NCI-H2196 treated with DMSO at 0.1 percent for 48 hours (cell line): ENCODE data around the gene MALRD1.

Experiments
- DNase-seq: peaks from one replicate; lab custom pipeline; 2025; ENCODE audit not compliant: unreplicated experiment; lab: John Stamatoyannopoulos, UW

The MALRD1 gene

DNA sequence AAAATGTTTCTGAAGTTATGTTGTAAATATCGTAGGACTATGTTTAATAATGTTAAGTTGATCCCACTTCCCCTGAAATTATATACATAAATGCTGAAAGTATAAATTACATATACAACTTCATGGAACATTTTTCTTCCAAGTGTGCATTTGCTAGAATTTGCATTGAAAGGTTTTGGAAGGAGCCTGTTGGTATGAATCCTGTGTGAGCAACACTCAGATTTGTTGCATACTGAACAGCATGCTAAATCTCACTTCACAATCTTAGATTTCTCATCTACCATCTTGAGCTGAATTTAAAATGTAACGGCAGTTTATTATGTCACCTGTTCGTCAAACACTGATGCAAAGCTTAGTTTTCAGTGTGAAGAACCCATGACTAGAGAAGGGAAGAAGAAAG, 172.6 kb downstream of the MALRD1 start:
- no peak for DNase-seq

- DNase-seq, result no peak
Measured at GRCh38 chr10:19226025-19226424, 177.4 kb downstream of the MALRD1 start.

- no peak for DNase-seq
Measured at GRCh38 chr10:19231034-19231433, 182.4 kb downstream of the MALRD1 start.

DNA sequence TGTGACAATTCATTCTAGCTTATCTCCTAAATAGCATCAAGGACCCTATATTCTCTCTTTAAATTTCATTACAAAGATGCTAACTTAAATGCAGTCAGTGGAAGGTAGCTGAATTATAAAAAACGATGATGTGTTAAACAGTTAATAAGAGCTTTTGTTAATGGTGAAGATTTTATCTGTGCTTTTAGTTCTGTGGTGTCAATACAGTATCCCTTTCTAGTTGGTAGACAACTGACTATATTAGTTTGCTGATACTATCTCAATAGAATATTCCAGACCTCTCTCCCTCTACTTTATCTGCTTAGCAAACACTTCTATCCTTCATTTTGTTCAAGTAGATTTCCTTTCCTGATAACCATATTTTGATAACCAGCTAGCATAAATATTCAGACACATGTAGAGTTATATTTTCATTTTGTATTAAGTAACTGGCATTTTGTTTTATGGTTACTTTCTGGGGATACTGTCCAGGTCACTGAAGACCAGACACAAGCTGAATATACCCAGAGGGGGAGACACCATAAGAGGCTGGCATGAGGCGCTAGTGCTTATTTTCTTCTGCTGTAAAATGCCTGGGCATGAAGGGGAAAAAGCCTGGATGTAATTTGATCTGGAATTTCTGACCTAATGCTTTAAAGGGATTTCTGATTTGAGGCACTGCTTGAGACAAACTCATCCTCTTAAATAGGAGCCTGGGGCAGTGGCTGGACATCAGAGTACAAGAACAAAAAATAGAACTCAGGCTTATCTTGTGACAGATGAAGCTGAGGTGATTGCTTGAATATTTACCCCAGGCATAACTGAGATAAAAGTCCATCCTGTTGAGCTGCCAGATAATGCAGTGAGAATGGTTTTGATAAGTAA, 197.5 kb downstream of the MALRD1 start:
- DNase-seq, result no peak

- no peak for DNase-seq
Measured at GRCh38 chr10:19247843-19248242, 199.2 kb downstream of the MALRD1 start.

DNA sequence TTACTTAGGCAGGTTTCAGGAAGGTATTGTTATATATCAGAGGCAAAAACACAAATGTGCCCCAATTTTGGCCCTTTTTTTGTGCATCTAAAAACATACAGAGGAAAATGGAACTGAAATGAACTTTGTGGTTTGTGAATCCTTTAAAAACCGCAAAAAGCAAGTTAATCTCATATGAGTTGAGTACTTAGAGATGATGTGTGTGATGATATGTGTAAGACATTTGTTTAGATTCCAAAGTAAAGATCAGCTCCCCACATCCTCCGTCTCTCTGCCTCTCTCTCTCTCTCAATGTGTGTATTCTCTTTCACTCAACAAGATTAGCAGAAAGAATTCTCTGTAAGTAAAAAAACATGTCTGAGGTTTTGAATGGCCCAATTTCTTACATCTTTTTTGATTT, 201.9 kb downstream of the MALRD1 start:
- DNase-seq, result no peak

DNA sequence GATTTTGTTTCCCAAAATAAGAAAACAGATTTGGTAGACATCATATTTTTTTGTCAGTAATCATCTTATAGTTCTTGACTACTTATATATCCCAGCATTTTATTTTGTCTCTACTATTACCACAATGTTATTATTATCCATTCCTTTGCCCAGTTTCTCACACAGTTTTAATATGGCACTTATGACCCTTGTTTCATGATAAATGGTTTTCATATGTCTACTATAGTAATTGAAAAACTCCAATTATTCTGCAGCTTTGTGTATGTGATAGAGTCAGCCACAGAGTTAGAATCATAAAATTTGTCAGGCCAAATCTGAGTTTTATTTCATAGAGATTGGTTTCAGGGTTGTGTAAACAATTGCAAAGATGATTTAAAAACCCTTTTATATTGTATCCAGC, 203.9 kb downstream of the MALRD1 start:
- DNase-seq, result no peak

DNA sequence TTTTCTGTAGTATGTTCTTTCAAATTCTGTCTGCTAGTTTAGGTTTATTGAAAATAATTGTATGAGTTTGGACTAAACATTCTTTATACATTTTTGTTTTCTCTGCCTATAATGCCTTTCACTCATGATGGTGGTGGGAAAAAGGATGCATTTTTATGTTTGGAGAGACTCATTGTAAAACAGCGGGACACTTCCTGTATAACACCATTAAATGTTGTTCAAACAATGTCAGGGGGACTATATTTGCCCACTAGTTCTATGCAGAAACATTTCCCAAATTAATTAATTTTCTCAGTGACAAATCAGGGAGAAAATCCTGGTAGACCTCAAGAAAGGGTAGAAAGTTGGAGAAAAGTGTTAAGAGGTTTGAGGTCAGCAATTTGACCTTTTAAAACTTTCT, 207.7 kb downstream of the MALRD1 start:
- no peak for DNase-seq

DNA sequence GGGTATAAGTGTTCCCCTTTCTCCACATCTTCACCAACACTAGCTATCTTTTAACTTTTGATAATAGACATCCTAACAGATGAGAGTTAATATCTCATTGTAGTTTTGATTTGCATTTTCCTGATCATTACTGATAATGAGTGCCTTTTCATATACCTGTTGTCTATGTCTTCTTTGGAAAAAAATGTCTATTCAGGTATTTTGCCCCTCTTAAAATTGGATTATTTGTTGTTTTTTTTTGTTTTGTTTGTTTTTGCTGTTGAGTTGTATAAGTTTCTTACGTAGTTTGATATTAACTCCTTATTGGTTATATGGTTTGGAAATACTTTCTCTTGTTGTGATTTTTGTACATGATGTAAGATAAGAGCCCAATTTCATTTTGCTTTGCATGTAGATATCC, 214.7 kb downstream of the MALRD1 start:
- DNase-seq, result no peak

DNA sequence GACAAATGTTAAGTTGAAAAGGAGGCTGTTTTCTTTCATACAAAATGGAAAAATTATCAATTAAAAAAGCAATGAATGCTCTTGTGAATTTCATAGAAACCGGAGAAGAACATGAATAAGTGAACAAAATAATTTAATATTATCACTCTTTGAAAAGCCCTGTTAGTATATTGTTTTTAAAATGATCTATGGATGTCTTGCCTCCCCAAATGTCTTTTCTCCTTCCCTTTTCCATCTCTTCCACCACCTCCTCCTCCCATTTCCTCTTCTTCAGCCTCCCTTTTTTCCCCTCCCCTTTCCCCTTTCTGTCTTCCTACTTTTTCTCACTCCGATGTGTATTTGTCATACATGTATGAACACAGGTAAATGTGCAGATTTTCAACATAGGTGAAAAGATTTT, 234.7 kb downstream of the MALRD1 start:
- DNase-seq, result no peak

GRCh38 chr10:19283786-19284185, 235.2 kb downstream of the MALRD1 start:
- DNase-seq, result no peak

- no peak for DNase-seq
Measured at GRCh38 chr10:19290770-19291169, 242.2 kb downstream of the MALRD1 start.

GRCh38 chr10:19294233-19294632, 245.6 kb downstream of the MALRD1 start:
- no peak for DNase-seq

GRCh38 chr10:19299645-19300044, 251.0 kb downstream of the MALRD1 start:
- DNase-seq, result no peak

DNA sequence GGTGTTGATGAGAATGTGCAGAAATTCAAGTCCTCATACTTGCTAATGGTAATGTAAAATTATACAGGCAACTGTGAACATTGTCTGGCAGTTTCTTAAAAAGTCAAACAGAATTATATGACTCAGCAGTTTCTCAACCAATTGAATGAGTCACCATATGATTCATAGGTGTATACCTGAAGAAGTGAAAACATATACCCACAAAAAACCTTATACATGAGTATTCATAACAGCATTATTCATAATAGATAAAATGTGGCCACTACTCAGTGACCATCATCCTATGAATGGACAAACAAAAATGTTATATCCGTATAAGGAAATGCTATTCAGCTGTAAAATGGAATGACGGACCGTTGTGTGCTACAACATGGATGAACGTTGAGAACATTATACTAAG, 253.5 kb downstream of the MALRD1 start:
- DNase-seq, result no peak

DNA sequence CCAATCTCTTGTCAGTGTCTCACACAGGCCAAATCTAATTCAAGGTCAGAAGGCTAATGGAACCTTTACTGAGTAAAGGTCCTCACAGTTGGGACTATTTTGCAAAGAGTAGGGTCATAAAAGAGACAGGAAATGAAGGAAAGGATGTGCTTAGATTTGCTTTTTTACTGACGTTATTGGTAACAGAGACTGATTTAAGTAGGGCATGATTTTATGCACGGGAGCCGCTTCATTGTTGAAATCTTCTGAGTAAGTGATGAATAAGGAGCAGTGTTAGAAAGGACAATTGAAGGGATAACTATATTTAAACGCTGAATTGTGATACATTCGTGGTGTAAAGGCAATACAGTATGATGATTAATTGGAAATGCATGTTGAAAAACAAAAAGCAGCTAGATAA, 261.5 kb downstream of the MALRD1 start:
- no peak for DNase-seq

DNA sequence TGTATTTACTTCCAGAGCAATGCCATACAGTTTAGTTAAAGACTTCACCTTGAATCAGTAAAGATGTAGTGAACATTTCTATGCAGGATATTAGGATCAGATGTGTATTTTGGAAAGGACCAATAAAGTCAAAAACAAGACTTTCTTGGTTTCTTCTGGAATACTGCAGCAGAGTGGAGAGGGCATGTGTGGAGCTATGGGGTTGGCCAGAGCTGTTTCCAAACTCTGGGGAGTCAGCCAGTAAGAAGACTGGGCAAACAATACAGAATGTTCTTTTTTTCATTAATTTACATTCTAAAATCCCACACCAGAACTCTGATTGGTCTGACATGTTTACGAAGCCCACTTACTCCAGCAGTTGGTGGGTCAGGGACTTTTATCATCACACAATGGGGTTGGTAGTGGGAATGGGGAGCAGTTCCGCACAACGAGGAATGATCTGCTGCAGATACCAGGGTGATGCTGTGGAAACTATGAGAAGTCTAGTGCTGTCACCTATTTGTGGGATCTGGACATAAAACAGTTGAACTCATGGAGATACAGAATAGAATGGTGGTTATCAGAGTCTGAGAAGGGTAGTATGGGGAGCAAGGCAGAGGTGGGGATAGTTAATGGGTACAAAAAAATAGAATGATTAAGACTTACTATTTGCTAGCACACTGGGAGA, 267.7 kb downstream of the MALRD1 start:
- no peak for DNase-seq

DNA sequence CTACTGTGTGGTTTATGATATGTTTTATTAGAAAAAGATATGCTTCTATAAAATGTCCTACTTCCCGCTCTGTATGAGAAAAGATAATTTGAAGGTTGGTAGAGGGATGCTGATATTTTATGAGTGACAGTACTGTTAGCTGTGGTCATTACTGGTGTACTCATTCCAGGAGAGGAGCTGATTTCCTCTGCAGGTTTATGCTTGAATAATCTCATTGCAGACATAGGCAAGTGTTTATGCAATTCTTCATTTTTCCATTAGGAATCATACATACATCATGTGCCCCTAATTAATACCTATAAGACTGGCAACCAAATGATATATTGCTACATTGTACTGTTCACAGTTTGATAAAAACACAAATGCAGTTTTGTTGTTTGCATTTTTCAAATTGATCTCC, 269.4 kb downstream of the MALRD1 start:
- DNase-seq, result no peak

DNA sequence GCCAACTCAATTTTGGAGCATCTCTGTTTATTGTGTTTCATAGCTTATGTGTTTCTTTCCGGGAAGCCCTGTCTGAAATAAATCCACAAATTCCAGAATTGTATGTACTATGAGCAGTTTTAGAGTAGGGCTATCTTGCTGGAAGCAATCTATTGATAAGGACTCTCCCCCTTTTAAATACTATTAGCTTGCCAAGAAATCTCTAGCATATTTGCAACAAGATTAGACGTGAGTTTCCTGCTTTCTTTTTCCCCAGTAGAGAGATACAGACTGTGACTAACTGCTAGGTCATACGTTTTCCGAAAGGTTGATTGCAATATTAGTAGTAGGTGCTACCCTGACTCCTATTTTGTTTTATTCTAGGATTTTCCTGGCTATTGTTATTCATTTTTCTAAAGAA, 277.0 kb downstream of the MALRD1 start:
- DNase-seq, result no peak

DNA sequence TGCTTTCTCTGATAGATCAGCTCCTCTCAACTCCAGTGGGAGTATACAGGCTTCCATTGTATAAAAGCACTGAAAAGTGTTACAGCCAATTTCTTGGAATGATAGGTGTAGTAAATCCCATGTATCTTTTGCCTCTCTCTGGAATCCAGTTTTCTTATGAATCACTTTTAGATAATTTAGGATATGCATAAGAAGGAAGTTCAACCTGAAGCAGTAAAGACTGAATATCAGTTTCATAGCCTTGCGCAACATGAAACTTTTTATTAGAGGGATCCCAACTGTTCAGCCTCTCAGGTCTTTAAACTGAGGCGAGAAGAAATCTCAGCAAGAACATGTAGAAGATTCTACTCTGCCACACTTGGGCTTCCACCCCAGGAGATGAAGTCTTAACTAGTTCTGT, 280.0 kb downstream of the MALRD1 start:
- DNase-seq, result no peak

GRCh38 chr10:19329475-19329874, 280.9 kb downstream of the MALRD1 start:
- no peak for DNase-seq

- no peak for DNase-seq
Measured at GRCh38 chr10:19332304-19332703, 283.7 kb downstream of the MALRD1 start.

DNA sequence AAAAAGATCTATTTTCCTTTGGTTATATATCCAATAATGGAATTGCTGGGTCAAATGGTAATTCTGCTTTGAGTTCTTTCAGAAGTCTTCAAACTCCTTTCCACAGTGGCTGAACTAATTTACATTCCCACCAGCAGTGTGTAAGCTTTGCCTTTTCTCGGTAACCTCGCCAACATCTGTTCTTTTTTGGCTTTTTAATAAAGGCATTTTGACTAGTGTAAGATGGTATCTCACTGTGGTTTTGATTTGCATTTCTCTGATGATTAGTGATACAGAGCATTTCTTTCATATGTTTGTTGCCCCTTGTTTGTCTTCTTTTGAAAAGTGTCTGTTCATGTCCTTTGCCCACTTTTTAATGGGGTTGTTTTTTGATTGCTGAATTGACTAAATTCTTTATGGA, 285.0 kb downstream of the MALRD1 start:
- no peak for DNase-seq
